HUDEP-2 (cell line): ENCODE measurements around the gene ABCA13.

Source experiments
- DNase-seq, 76 experiments: peaks; one replicate each; lab custom pipeline; 2025; ENCODE audit not compliant: unreplicated experiment in 76 of 76; lab: John Stamatoyannopoulos, UW

Gene ABCA13

DNA sequence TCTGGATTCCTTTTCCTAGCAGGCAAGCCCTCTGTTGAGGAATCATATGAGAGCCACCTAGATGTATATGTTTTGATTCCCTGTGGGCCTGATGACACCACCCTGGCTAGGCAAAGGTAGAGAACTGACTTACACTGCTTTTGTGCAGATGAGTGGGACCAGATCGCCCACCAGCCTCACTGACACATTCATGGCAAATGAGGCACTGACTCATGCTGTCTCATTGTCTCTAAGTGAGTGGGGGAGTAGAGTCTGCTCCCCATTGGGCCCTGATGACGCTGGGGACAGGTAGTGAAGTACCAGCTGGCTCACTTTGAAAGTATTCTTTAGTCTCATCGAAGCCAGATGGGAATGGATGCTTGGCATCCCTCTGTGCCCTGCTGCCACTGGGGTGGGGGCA lies 326.3 kb downstream of the ABCA13 start:
- DNase-seq: no peak

GRCh38 chr7:48502021-48502420 lies 330.8 kb downstream of the ABCA13 start:
- DNase-seq: no peak

DNA sequence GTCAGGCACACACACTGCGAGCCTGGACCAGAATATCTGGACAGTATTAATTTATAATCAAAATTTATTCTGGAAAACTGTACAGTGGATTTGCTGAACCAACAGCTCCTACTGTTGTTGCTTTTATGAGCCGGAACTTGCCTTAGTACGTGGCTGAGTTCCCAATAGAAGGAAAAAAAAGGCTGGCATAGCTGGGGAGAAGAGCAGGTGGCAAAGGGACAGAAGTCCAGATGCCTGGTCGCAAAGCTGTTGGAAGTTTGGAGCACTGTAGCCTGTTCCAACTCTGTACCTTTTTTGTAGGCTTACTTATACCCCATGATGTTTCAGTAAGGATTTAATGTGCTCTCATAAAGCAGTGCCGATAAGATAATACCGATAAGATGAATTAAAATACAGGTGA lies 333.8 kb downstream of the ABCA13 start:
- no peak for DNase-seq

GRCh38 chr7:48505466-48505865 lies 334.2 kb downstream of the ABCA13 start:
- DNase-seq: no peak

DNA sequence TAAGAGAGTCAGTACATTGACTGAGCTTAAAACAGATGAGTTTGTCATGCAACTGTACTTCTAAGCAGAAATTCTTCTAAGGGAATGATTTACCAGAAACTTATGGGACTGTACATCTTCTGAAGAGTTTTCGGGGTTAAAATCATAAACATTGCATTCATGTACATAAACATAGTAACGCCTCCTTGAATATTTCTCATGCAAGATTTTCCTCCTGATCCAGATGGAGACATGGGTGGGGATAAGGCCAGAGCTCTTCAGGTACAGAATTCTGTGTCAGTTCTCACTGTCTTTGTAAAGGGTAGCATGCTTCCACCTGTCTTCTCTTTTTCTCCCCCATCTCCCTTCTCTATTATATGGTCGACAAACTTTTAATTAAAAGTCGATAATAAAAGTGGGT lies 335.3 kb downstream of the ABCA13 start:
- no peak for DNase-seq

GRCh38 chr7:48511080-48511479 lies 339.8 kb downstream of the ABCA13 start:
- no peak for DNase-seq

GRCh38 chr7:48512892-48513291 lies 341.6 kb downstream of the ABCA13 start:
- no peak for DNase-seq

DNA sequence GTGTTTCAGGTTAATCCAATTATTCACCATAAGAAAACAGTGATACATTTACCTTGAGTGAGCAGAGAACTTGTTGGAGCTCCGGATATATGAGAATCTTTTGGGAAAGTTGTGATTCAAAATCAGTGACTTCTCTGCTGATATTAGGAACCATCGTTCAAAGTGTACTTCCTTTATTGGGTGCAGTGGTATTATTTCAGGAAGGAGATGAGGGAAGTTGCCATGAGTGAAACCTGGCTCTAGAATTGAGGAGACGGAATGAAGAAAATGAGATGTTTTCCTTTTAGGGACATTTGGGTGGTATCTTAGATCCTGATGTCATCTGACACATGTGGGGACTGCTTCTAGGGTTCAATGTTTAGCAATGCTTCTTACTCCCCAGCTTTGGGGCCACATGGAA lies 343.9 kb downstream of the ABCA13 start:
- DNase-seq: no peak

GRCh38 chr7:48518092-48518491 lies 346.8 kb downstream of the ABCA13 start:
- no peak for DNase-seq

DNA sequence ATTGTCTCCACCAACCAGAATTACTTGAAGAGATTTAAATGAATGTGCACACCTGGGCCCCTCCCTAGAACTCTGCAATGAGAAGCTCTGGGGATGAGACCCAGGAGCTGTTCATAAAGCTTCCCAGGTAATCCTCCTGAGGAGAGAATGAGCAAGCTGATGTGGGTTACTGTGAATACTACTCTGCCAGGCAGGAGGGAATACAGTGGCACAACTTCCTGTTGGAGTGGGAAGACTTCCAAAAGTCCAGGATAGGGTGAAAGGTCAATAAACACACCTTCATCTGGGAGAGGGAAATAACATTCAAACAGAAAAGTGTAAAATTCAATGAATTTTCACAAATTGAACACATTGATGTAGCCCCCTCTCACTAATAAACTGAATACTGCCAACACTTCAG lies 351.4 kb downstream of the ABCA13 start:
- DNase-seq: no peak

- DNase-seq: no peak
These were observed 354.8 kb downstream of the ABCA13 start for GRCh38 chr7:48525736-48526732.

- no peak for DNase-seq
These were observed 357.4 kb downstream of the ABCA13 start for GRCh38 chr7:48528646-48529045.

GRCh38 chr7:48537561-48537960 lies 366.3 kb downstream of the ABCA13 start:
- no peak for DNase-seq

- DNase-seq: no peak
These were observed 369.5 kb downstream of the ABCA13 start for GRCh38 chr7:48540746-48541145.

GRCh38 chr7:48548667-48549066 lies 377.4 kb downstream of the ABCA13 start:
- no peak for DNase-seq

DNA sequence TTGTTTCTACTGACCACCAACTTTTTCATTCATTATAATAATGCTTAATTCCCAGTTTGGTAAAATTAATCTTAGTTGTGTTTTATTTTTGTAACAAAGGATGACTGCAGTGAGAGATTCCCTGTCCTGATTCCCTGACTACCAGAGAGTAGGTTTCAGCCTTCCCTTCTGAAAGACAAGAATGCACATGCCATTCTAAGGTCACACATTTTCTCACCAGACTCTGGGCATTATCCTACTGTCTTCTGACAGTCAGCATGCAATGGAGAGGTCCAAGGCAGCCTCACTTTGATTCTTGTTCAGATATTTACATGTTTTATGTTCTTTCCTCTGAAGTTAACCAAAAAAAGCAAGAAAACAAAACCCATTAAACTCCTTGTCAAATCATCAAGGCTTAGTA lies 380.4 kb downstream of the ABCA13 start:
- DNase-seq: no peak

DNA sequence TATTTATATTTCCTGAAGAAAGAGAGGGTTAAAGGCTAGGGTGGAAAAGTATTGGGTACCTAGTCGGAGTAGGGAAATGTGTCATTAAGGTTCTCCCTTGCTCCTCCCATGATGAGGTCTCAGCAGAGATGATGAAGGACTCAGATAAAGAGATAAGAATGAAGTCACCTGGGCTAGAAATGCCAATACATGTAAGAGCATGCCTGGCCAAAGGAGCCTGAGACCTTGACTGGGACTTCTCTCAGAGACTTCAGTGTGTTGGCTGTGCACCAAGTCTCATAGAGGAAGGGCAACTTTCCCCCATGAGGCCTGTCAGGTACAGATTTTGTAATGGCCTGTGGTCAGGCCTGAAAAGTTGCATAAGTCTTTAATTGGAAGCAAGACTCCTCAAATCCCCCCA lies 392.1 kb downstream of the ABCA13 start:
- no peak for DNase-seq

GRCh38 chr7:48575516-48575915 lies 404.3 kb downstream of the ABCA13 start:
- DNase-seq: no peak

GRCh38 chr7:48587475-48587874 lies 416.2 kb downstream of the ABCA13 start:
- no peak for DNase-seq

DNA sequence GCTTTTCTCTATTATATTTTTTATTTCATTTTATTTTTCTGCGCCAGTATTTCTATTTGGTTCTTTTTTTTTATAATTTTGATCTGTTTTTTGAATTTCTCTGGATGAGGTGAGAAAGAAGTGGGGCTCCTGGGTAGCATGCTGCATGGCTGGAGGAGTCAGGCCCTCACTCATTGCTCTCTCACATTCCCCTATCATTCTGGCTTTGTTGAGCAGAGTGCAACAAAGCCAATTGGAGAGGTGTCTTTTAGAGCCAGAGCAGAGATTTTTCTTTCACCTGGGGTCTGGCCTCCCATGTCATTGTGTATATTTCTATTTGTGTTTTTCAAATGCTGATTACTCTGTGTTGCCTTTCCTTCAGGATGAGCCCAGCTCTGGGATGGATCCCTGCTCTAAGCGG lies 423.1 kb downstream of the ABCA13 start:
- no peak for DNase-seq

- DNase-seq: no peak
These were observed 424.5 kb downstream of the ABCA13 start for GRCh38 chr7:48595756-48596155.

- DNase-seq: no peak
These were observed 439.4 kb downstream of the ABCA13 start for GRCh38 chr7:48610705-48611104.

- DNase-seq: no peak
These were observed 440.7 kb downstream of the ABCA13 start for GRCh38 chr7:48611993-48612392.
